ENCODE measurements around the gene TPST1.
"Not testable (repeated sequence)": the region's sequence is repeated elsewhere in the genome, so short reads cannot be mapped to it uniquely, and the experiment has no call there.

TPST1 gene

DNA sequence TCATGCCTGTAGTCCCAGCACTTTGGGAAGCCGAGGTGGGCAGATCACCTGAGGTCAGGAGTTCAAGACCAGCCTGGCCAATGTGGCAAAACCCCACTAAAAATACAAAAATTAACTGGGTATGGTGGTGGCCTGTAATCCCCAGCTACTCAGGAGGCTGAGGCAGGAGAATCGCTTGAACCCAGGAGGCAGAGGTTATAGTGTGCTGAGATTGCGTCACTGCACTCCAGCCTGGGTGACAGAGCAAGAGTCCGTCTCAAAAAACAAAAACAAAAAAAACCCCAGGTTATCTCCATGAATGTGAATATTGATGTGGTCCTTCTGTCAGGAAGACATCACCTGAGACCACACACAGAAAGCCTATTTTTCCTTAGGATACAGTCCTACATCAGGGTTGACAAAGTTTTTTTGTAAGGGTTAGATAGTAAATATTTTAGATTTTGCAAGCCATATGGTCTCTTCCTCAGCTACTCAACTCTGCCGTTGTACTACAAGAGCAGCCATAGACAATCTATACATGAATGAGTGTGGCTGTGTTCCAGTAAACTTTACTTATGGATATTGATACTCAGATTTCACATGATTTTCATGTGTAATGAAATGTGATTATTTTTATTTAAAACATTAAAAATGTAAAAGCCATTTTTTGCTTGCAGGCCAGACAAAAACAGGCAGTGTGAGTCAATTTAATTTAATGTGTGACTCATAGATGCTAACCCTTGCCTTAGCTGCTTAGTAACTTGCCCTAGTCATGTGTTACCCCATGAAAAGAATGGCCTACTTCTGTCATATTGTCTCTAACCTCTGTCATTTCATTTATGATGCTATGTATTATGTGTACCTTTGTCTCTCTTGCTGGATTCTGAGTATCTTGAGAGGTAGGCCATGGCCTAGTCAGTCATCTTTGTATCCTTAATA lies 78.1 kb downstream of the TPST1 start:
- no peak for DNase-seq (ENCODE audit: low read depth in 2 of 2)

GRCh38 chr7:66296001-66296521 lies 90.9 kb downstream of the TPST1 start:
- DNase-seq (ENCODE audit: low read depth in 2 of 2), result peak; percentile 80 to 81

GRCh38 chr7:66296557-66296956 lies 91.4 kb downstream of the TPST1 start:
- peak; percentile 52 to 53 for DNase-seq (ENCODE audit: low read depth in 2 of 2)

- DNase-seq (ENCODE audit: low read depth in 2 of 2), result no peak
These were observed 92.4 kb downstream of the TPST1 start for GRCh38 chr7:66297579-66297978.

DNA sequence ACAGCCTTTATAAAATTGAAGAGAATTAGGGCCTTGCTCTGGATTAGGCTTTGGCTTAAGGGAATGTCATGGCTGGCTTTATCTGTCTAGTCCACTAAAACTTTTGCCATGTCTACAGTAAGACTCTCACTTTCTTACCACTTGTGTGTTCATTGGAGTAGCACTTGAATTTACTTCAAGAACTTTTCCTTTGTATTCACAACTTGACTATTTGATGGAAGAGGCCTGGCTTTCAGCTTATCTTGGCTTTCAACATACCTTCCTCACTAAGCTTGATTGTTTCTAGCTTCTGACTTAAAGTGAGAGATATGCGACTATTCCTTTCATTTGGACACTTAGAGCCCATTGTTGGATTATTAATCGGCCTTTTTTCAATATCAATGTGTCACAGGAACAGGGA lies 96.1 kb downstream of the TPST1 start:
- no peak for DNase-seq (ENCODE audit: low read depth in 2 of 2)

- DNase-seq (ENCODE audit: low read depth in 2 of 2), result no peak
These were observed 96.6 kb downstream of the TPST1 start for GRCh38 chr7:66301737-66302136.

DNA sequence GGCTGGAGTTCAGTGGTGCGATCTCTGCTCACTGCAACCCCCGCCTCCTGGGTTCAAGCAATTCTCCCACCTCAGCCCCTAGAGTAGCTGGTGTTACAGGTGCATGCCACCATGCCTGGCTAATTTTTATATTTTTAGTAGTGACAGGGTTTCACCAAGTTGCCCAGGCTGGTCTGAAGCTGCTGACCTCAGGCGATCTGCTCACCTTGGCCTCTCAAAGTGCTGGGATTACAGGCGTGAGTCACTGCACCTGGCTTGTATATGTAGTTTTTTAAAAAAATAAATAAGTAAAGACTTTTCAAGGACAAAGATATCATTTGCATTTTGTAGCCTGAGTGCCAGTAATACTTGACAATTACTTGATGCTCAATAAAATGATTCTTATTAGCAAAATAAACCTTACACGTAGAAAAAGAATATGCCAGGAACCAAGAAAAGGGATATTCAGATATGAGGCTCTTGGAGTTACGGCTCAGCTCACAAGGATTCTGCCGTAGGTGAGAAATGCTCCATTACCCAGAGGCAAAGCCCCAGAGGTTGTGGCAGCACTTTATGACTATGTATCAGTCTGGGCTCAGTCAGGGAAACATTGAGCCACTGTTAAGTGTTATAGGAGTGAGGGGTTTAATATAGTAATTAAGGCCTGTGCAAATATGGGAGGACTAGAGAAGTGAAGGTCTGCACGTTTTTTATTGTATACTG lies 98.5 kb downstream of the TPST1 start:
- no peak for DNase-seq (ENCODE audit: low read depth in 2 of 2)

GRCh38 chr7:66304536-66304935 lies 99.4 kb downstream of the TPST1 start:
- no peak for DNase-seq (ENCODE audit: low read depth in 2 of 2)

DNA sequence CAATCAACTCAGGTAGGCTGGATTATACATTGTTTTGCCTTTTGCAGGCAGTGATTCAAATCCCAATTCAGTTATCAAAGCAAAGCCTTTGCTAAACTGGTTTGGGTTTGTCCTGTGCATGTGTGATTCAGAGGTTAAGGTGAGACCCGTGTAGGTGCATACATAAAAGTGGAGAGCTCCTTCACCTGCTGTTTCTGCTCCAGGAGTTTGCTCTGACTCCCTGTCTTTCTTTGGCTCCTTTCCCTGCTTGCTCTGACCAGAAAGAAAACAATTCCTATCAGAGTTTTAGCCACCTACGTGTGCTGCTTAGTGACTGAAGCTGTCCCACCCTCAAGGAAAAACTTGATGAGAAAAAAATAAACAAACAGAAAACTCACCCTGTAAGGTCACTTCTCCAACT lies 101.1 kb downstream of the TPST1 start:
- no peak for DNase-seq (ENCODE audit: low read depth in 2 of 2)

GRCh38 chr7:66307591-66308215 lies 102.6 kb downstream of the TPST1 start:
- no peak for DNase-seq (ENCODE audit: low read depth in 2 of 2)

DNA sequence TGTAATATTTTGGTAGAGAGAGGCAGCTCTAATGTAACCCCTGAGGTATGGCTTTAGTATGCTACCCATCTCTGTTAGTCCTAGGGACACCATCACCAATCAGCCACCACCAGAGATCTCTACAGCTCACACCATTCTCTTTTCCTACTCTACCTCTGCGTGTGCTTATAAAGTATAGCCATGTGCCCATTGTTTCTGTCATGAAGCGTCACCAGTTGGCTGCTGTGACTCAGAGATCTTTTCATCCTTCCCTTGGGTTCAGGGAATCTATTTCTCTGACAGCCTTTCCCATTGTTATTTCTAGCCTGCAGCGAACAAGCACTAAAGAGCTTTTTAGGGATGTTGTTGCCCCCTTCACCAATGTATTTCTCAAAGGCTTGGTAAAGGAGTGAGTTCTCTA lies 103.3 kb downstream of the TPST1 start:
- no peak for DNase-seq (ENCODE audit: low read depth in 2 of 2)

DNA sequence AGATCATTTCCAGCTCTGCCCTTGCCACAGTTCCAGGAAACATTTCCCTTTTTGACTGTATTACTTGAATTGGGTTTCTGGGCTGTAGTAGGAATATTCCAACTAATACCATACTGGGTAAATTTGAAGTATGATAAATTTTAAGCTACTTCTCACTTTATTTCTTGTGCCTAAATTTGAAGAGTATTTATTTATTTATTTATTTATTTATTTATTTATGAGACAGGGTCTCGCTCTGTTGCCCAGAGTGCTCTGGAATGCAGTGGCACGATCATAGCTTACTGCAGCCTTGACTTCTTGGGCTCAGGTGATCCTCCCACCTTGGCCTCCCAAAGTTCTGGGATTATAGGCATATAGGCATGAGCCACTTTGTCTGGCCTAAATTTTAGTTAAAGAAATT lies 105.5 kb downstream of the TPST1 start:
- DNase-seq (ENCODE audit: low read depth in 2 of 2), result no peak

DNA sequence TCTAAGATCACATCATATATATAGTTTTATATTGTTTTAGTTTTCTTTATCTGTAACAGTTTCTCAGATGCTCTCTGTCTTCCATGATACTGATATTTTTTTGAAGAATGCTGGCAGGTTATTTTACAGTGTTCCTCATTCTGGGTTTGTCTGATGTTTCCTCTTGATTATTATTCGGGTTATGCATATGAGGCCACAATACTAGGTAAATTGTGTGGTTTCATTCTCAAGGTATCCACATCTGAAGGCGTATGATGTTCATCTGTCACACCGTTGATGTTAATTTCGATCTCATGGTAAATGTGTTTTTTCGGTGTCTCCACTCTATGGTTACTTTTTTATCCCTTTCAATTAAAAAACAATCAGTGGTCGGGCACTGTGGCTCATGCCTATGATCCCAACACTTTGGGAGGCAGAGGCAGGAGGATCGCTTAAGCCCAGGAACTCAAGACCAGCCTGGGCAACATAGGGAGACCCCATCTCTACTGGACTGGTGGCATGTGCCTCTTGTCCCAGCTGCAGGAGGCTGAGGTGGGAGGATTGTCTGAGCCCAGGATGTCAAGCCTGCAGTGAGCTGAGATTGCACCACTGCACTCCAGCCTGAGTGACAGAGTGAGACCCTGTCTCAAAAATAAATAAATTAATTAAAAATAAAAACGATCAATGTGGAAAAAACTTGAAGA lies 108.9 kb downstream of the TPST1 start:
- no peak for DNase-seq (ENCODE audit: low read depth in 2 of 2)

DNA sequence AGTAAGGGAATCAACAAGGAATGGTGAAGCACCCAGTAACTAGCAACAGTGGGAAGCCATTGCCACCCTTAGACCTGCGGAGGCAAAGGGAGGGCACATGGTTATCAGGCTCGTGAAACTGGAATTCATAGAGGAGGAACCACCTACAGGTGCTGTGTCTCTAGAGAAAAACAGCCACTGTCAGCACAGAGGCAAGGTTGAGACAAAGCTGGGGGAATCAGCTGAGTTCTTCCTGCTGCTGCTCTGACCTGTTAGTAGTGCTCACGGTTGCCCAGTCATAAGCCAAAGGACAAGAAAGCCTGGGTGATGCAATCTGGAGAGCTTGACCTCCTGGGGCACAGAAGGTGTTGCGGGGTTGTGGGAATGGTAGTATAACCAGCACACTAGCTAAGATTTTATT lies 110.1 kb downstream of the TPST1 start:
- DNase-seq (ENCODE audit: low read depth in 2 of 2), result no peak

- no peak for DNase-seq (ENCODE audit: low read depth in 2 of 2)
These were observed 114.4 kb downstream of the TPST1 start for GRCh38 chr7:66319407-66319979.

GRCh38 chr7:66321283-66321682 lies 116.1 kb downstream of the TPST1 start:
- DNase-seq (ENCODE audit: low read depth in 2 of 2), result no peak

- DNase-seq (ENCODE audit: low read depth in 2 of 2), result no peak
These were observed 118.1 kb downstream of the TPST1 start for GRCh38 chr7:66323114-66323796.

GRCh38 chr7:66324985-66325384 lies 119.9 kb downstream of the TPST1 start:
- DNase-seq (ENCODE audit: low read depth in 2 of 2), result not testable (repeated sequence)

GRCh38 chr7:66326501-66327215 lies 121.5 kb downstream of the TPST1 start:
- DNase-seq (ENCODE audit: low read depth in 2 of 2), result peak; percentile 89 to 92

- no peak for DNase-seq (ENCODE audit: low read depth in 2 of 2)
These were observed 125.8 kb downstream of the TPST1 start for GRCh38 chr7:66330961-66331360.

Measured in fibroblast of skin of left quadriceps (primary cell).